IPS-18a (cell line): ENCODE measurements around the gene TNS1.
A peak's percentile ranks its signal among the peaks of the same experiment; 100 is the strongest.

Experiments used
- H3K27ac ChIP-seq: one replicate; pipeline ENCODE4 v1.5.1; 2013; ENCODE audit warnings: low read length
- H3K27me3 ChIP-seq: one replicate; pipeline ENCODE4 v1.6.1; 2013; ENCODE audit warnings: mild to moderate bottlenecking, low read length; ENCODE audit not compliant: control insufficient read depth, insufficient read depth
- H3K36me3 ChIP-seq: one replicate; pipeline ENCODE4 v1.6.1; 2013; ENCODE audit warnings: low read depth, low read length; ENCODE audit not compliant: control insufficient read depth
- H3K4me1 ChIP-seq: one replicate; pipeline ENCODE4 v1.6.1; 2013; ENCODE audit warnings: low read depth, low read length; ENCODE audit not compliant: control insufficient read depth
- H3K4me3 ChIP-seq: one replicate; pipeline ENCODE4 v1.5.1; 2013; ENCODE audit warnings: low read length
- H3K9ac ChIP-seq: one replicate; pipeline ENCODE4 v1.6.1; 2013; ENCODE audit warnings: mild to moderate bottlenecking, low read length, moderate library complexity
- H3K9me3 ChIP-seq: one replicate; pipeline ENCODE4 v1.6.1; 2013; ENCODE audit warnings: low read depth, low read length; ENCODE audit not compliant: control insufficient read depth

The TNS1 gene

GRCh38 chr2:218011653-218012040 lies 8.9 kb upstream of the TNS1 start:
- H3K9me3 ChIP-seq, result no peaks in the 10 kb centered on the region
- H3K4me1 ChIP-seq, result peaks cover 6% of the 10 kb centered on the region
- no peak overlapping the region for H3K9ac ChIP-seq
- no peak overlapping the region for H3K27ac ChIP-seq
- peaks cover 44% of the 10 kb centered on the region for H3K27me3 ChIP-seq
- no peaks in the 10 kb centered on the region for H3K36me3 ChIP-seq
- H3K4me3 ChIP-seq, result no peak overlapping the region

DNA sequence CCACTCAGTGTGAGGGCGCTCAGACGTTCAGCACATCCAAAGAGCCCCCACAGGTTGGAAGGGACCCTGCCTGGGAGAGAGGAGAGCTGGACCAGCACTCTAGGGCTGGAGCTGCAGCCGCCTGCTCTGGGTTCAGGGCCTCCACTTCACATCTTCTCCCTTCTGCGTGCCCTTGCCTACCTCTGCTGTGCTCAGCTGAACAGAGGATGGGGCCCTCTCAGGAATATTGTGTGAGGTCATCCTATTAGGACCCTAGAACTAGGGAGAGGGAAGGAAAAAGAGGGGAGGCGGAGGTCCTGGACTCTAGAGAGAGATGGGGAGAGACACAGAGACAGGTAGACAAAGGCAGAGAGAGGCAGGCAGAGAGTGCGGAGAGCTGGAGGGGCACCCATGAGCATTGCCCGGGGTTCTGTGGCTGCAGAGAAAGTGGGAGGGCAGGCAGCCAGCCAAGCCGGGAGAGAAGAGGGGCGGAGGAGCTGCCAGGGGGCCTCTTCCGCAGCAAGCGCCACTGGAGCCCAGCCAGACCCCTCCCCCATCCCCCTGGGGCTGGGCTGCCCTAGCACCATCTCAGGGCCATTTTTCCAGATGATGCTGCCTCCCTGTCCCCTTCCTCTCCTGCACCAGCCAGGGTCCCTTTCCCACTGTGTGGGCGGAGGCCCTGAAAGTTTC lies 8.3 kb upstream of the TNS1 start:
- Histone ChIP-seq H3K4me1 (peaks cover 6% of the 10 kb centered on the region), H3K4me3 (peak overlapping the region; percentile 53), H3K36me3 (no peaks in the 10 kb centered on the region), H3K9ac (no peak overlapping the region), H3K9me3 (no peaks in the 10 kb centered on the region), H3K27ac (no peak overlapping the region), H3K27me3 (peaks cover 44% of the 10 kb centered on the region)

DNA sequence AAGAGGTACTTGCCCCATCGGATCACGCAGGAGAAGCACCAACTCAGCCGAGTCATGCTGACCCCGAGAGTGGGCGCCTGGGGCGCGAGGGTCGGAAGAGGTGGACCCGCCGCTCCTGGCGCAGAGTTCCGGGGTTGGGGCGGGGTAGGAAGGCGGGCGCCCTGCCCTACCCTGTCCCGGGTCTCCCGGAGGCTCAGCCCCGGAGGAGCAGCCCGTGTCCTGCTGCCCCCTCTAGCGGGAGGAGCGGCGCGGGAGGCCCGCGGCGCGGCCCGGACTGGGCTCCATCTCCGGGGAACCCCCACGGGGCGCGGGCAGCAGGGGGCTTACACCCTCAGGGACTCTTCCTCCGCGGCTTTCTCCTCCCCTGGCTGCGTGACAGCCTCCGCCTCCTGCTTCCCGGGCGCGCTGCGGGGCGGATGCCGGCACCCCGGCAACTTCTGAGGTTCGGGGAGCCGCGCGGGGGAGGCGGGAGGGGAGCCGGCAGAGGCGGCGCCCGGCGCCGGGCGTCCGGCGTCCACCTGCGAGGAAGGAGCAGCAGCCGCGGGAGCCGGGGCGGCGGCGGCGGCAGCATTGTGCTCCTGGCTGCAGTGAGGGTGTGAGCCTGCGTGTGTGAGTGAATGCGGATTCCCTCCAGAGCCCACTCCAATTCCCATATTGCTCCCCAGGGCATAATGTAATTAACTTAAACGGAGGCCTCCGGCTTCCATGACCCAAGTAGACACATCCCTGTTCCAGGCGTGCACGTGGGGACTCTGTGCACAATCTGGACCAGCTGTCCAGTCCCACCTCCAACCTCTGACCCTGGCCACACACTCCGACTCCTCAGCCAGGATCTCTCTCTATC lies 7.6 kb upstream of the TNS1 start:
- Histone ChIP-seq H3K27me3 (peaks cover 44% of the 10 kb centered on the region), H3K27ac (no peak overlapping the region), H3K36me3 (no peaks in the 10 kb centered on the region), H3K4me3 (peak overlapping the region; percentile 53), H3K4me1 (peaks cover 6% of the 10 kb centered on the region), H3K9ac (no peak overlapping the region), H3K9me3 (no peaks in the 10 kb centered on the region)

DNA sequence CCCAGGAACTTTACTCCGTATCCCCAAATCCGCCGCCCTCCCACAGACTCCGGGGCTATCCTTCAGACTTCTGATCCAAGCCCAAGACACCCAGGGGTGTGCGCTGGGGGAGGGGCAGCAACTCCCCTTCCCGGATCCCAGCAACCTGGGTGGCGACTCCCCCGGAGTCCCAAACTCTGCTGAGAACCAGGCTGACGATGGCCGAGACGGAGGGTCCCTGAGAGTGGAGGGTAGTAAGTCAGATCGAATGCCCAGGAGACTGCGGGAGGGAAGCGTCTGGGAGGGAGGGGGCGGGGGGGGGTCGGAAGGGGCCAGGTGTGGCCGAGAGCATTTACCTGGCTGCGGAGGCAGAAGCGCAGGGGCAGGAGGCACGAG lies 7.0 kb upstream of the TNS1 start:
- Histone ChIP-seq H3K36me3 (no peaks in the 10 kb centered on the region), H3K9ac (no peak overlapping the region), H3K4me1 (peaks cover 6% of the 10 kb centered on the region), H3K4me3 (peak overlapping the region; percentile 53), H3K27ac (no peak overlapping the region), H3K9me3 (no peaks in the 10 kb centered on the region), H3K27me3 (peaks cover 44% of the 10 kb centered on the region)

GRCh38 chr2:218009231-218009630 lies 6.4 kb upstream of the TNS1 start:
- H3K27me3 ChIP-seq, result peaks cover 44% of the 10 kb centered on the region
- no peak overlapping the region for H3K27ac ChIP-seq
- H3K4me1 ChIP-seq, result peaks cover 6% of the 10 kb centered on the region
- peak overlapping the region; percentile 53 for H3K4me3 ChIP-seq
- H3K9me3 ChIP-seq, result no peaks in the 10 kb centered on the region
- no peaks in the 10 kb centered on the region for H3K36me3 ChIP-seq
- H3K9ac ChIP-seq, result no peak overlapping the region

DNA sequence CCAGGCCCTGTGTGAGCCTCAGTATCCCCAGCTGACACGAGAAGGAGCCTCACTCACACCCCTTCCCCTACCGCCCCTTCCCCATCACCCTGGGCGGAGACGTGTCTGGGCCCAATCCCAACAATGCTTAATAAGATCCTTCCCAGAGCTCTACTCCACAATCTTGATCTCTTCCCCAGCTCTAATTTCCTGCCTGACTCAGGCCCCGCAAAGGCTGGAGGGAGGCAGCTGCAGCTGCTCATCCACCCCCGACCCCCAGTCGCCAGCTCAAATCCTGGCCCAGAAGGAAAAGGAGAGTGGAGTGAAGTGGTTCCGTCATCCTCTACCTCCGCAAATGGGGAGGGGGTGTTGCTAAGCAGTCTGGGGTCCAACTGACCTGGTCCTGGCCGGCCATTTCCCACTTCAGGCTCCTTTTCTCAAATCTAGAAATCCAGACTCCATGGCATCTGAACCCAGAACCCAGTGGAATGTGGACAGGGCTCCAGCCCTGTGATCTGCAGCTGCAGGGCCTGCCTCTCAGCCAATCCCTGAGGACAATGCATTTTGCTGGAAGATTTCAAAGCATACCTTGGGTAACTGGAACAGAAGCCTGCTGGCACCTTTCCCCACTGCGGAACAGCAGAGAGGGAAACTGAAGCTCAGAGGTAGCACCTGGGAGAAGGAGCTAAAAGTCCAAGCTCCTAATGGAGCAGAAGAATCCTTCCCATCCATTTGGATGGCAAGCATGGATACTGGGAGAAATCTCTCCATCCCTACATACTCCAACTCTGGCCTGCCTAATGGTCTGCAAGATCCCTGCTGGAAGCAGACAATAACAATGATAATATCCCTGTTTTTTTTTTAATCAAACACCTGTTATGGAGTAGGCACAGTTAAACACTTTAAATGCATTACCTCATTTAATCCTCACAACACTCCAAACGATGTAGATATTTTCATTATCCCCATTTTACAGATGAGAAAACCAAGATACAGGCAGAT lies 5.6 kb upstream of the TNS1 start:
- no peak overlapping the region for H3K27ac ChIP-seq
- no peaks in the 10 kb centered on the region for H3K36me3 ChIP-seq
- H3K9ac ChIP-seq, result no peak overlapping the region
- no peaks in the 10 kb centered on the region for H3K9me3 ChIP-seq
- peaks cover 6% of the 10 kb centered on the region for H3K4me1 ChIP-seq
- peaks cover 44% of the 10 kb centered on the region for H3K27me3 ChIP-seq
- no peak overlapping the region for H3K4me3 ChIP-seq

DNA sequence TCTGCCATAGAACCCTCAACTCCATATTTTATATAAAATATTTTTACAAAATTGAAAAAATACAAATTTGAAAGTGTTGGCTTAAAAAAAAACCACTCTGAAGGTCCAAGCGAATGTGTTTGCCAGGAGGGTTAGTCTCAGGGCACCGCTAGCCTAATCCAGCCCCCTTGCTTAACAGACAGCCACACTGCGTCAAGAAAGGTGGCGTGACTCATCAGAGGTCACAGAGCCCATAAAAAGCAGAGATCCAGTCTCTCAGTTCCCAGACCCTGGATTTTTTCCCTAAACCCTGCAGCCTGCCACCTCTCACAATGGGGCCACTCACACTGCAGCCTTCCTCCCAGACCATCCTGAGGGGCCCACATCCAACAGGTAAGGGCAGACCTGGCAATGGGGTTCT lies 3.9 kb upstream of the TNS1 start:
- peaks cover 10% of the 10 kb centered on the region for H3K4me1 ChIP-seq
- no peak overlapping the region for H3K27ac ChIP-seq
- H3K4me3 ChIP-seq, result no peak overlapping the region
- H3K36me3 ChIP-seq, result no peaks in the 10 kb centered on the region
- H3K27me3 ChIP-seq, result peaks cover 37% of the 10 kb centered on the region
- no peak overlapping the region for H3K9ac ChIP-seq
- H3K9me3 ChIP-seq, result no peaks in the 10 kb centered on the region

DNA sequence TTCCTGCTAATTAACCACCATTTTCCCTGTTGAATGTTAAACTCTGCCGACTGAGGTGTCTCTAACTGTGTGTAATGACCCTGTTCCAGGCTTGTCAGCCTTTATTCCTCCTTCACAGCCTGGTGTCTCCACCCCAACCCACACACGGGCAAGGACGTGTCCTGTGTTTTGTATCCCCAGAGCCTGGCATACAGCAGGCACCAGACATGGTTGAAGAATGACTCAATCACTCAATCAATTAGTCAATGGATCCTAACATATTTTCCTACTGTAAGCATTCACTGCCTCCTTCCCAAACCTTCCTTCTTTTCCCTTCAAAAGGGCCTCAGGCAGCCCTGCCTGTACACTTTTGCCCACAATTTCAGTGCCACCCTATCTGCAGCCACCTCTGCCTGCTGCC lies 2.7 kb upstream of the TNS1 start:
- no peak overlapping the region for H3K4me3 ChIP-seq
- H3K27ac ChIP-seq, result no peak overlapping the region
- no peak overlapping the region for H3K9ac ChIP-seq
- no peaks in the 10 kb centered on the region for H3K9me3 ChIP-seq
- H3K36me3 ChIP-seq, result no peaks in the 10 kb centered on the region
- H3K4me1 ChIP-seq, result peaks cover 7% of the 10 kb centered on the region
- H3K27me3 ChIP-seq, result peaks cover 25% of the 10 kb centered on the region

- H3K27me3 ChIP-seq, result peaks cover 20% of the 10 kb centered on the region
- H3K9me3 ChIP-seq, result no peaks in the 10 kb centered on the region
- no peaks in the 10 kb centered on the region for H3K36me3 ChIP-seq
- H3K4me1 ChIP-seq, result peaks cover 7% of the 10 kb centered on the region
- H3K9ac ChIP-seq, result no peak overlapping the region
- no peak overlapping the region for H3K4me3 ChIP-seq
- H3K27ac ChIP-seq, result no peak overlapping the region
Measured at GRCh38 chr2:218005028-218005427, 2.2 kb upstream of the TNS1 start.

GRCh38 chr2:218003981-218004419 lies 1.2 kb upstream of the TNS1 start:
- no peak overlapping the region for H3K4me3 ChIP-seq
- no peaks in the 10 kb centered on the region for H3K36me3 ChIP-seq
- no peak overlapping the region for H3K27ac ChIP-seq
- H3K9me3 ChIP-seq, result no peaks in the 10 kb centered on the region
- peaks cover 7% of the 10 kb centered on the region for H3K4me1 ChIP-seq
- no peak overlapping the region for H3K9ac ChIP-seq
- H3K27me3 ChIP-seq, result peaks cover 10% of the 10 kb centered on the region

DNA sequence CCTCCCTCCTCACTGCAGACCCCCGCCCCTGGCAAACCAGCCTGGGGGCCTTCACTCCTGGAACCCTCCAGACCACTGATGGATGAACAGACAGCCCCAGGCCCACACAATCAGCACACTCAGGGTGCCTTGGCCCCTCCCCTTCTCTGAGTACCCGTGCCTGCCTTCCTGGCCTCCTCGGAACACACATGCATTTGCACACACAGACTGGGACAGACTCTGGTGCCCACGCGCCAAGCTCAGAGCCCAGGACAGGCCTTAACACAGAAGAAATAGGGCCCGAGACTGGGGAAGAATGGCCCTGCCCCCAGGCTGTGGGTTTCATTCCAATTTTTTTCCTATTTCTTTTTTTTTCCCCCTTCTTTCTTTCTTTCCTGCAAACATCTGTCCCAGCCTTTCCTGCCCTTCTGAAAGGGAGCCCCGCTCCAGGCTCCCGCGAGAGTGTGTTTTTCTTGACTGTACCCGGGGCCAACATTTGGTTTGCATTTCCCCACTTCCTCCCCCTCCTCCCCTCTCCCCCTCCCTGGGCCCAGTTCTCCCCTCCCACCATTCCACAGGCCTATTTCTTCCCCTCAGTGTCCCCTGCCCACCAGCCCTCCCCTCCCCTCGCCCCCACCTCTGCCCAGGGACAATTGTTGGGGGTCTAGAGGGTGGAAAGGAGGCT lies 618 bp upstream of the TNS1 start:
- Histone ChIP-seq H3K9me3 (no peaks in the 10 kb centered on the region), H3K4me3 (no peak overlapping the region), H3K36me3 (no peaks in the 10 kb centered on the region), H3K9ac (no peak overlapping the region), H3K27me3 (peaks cover 4% of the 10 kb centered on the region), H3K27ac (no peak overlapping the region), H3K4me1 (peaks cover 7% of the 10 kb centered on the region)
